Measurements from ENCODE around the gene TBC1D4.

GRCh38 chr13:75333103-75333502 is 148.9 kb downstream of the TBC1D4 start:
- no peak for TF ChIP-seq CTCF (IDR thresholded peaks at IDR 0.05)
- TF ChIP-seq POLR2A (IDR thresholded peaks at IDR 0.05): no peak

All from esophagus squamous epithelium (tissue), 4 donors.